Activated CD4-positive, alpha-beta T cell treated with anti-CD3 and anti-CD28 coated beads for 4 hours (primary cell): Measurements from ENCODE around the gene PLIN1.

ENCODE experiments used
- DNase-seq, 2 donors: peaks; one replicate each; pipeline ENCODE4 v3.0.0-alpha.2; 2020

Gene PLIN1

GRCh38 chr15:89671687-89672086, 7.5 kb downstream of the PLIN1 start:
- no peak for DNase-seq

GRCh38 chr15:89670971-89671560, 8.1 kb downstream of the PLIN1 start:
- DNase-seq, result no peak

GRCh38 chr15:89669941-89670340, 9.2 kb downstream of the PLIN1 start:
- no peak for DNase-seq

DNA sequence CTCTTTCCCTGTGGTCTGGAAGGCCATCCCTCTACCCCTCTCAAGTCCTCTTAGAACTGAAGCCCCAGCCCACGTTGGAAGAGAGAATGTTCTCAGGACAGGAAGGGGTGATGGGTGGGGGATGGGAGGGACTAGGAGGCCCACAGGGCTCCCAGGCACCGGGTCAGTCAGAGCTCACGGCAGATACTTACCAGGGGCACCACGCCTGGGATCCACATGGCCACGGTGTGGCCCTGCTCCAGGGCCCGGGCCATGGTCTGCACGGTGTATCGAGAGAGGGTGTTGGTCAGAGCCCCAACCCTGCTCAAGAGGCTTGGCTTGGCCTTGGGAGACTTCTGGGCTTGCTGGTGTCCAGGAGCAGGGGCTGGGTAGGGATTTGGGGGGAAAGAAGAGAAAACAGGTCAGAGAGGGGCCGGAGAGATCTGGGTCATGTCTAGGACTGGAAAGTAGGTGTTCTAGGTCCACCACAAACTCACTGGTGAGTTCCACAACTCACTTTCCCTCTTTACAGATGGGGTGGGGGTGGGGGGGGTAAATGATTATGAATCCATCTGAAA, 9.8 kb downstream of the PLIN1 start:
- no peak for DNase-seq

DNA sequence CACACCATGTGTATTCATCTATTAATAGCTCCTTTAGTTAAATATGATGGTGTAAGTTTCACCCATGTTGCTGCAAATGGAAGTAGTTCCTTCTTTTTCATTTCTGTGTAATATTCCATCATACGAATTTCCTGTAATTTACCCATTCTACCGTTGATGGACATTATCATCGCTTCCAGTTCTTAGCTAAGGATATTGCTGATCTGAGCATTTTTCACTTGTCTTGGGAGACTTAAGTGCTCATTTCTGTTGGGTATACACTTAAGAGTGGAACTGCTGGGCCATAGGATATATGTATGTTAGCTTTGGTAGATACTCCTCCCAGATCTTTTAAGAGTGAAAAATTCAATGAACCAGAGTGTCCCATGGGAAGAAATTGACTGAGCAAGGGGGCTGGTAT, 11.0 kb downstream of the PLIN1 start:
- DNase-seq, result no peak

- DNase-seq, result no peak
Observed at GRCh38 chr15:89667706-89667960, 11.5 kb downstream of the PLIN1 start.

- no peak for DNase-seq
Observed at GRCh38 chr15:89666858-89667705, 12.1 kb downstream of the PLIN1 start.

- no peak for DNase-seq
Observed at GRCh38 chr15:89666184-89666857, 12.8 kb downstream of the PLIN1 start.

DNA sequence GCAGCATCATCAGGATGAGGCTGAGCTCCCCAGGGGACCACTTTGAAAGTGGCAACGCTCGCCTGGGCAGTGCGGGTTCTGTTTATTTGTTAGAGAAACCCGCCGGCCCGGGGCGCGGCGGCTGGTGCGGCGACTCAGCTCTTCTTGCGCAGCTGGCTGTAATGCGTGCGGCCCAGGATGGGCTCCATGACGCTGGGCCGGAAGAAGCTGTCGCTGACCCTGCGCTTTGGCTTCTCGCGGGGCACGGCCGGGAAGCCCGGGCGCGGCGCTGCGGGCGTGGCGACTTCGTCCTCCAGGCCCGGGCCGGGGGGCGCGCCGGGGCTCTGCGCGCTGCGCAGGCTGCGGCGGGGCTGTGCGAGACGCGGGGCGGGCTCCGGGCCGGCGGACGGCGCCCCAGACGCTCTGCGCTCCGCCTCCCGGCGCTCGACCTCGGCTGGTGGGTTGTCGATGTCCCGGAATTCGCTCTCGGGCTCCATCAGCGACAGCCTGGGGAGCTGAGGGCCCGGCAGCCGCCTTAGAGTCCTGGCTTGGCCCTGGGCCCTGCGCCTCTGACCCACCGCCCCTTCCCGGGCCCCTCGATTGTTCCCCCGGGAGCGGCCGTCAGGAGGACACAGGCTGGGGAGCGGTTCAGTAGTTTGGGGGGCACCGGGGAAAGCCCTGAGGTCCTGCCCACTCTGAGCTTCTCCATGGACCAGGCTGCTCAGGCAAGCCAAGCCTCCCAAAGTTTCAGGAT, 13.6 kb downstream of the PLIN1 start:
- DNase-seq, result no peak

DNA sequence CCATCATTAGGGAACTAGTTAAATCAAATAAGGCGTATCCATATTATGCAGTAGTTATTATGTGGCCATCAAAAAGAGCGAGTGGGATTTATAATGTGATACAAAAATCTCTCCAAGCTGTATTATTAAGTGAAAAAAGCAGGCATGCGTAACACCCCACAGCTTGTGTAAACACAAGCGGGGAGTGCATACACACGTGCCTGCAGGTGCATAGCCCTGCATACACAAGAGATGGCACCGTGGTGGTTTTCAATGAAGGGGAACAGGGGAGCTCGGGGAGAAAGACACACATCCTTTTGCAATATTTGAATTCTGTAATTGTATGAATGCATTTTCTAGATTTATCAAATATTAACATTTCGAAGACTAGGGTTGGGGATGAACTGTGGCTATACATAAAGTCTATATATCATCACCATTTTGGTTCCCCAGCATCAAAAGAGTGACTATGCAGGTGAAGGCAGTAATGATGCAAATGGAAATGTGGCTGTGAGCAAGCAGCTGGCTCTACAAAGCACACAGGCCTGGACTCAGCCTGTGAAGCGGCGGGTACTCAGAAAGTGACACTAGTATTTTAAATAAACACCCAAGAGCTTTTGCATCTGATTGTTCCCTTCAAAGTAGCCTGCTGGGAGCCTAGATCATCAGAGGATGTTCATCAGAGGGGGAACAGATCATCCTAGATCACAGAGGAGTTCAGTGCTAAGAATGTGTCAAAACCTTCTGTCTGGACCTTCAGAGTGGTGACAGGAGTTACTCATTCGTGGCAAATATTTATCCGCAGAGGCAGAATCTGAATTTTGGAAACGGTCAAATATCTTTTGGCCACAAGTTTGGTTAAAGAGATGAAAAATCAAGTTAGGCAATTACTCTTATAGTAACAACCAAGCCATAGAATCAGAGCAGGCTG, 14.5 kb downstream of the PLIN1 start:
- DNase-seq, result no peak

GRCh38 chr15:89662893-89663626, 16.1 kb downstream of the PLIN1 start:
- DNase-seq, result no peak

GRCh38 chr15:89660556-89660955, 18.6 kb downstream of the PLIN1 start:
- no peak for DNase-seq

DNA sequence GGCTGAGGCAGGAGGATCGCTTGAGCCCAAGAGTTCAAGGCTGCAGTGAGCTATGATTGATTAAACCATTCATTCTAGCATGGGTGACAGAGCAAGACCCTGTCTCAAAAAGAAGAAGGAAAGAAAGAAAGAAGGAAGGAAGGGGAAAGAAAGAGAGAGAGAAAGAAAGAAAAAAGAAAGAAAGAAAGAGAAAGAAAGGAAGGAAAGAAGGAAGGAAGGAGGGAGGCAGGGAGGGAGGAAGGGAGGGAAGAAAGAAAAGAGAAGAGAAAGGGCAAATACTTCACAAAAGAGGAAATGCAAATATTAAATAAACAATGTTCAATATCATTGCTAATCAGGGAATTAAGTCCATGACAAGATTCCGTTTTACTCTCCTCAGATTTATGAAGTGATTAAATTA, 19.9 kb downstream of the PLIN1 start:
- DNase-seq, result no peak

DNA sequence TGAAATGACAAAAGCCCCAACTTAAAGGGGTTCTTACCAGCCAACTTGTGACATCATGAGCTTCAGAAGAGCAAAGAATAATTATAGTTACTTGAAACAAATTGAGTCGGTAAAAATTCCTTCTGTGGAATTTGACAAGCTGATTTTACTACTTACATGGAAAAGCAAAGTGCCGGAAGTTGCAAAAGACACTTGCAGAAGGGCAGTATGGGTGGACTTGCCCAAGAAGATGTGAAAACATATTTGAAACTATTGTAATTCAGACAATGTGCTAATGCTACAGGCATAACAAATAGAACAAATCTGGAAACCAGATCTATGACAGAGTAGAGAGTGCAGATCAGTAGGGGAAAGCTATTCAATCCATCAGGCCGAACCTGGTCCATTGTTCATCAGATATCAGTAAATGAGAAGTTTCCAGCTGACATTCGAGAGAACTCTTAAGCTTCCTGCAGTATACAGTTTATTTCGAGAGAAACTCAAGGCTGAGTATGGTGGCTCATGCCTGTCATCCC, 21.4 kb downstream of the PLIN1 start:
- no peak for DNase-seq

DNA sequence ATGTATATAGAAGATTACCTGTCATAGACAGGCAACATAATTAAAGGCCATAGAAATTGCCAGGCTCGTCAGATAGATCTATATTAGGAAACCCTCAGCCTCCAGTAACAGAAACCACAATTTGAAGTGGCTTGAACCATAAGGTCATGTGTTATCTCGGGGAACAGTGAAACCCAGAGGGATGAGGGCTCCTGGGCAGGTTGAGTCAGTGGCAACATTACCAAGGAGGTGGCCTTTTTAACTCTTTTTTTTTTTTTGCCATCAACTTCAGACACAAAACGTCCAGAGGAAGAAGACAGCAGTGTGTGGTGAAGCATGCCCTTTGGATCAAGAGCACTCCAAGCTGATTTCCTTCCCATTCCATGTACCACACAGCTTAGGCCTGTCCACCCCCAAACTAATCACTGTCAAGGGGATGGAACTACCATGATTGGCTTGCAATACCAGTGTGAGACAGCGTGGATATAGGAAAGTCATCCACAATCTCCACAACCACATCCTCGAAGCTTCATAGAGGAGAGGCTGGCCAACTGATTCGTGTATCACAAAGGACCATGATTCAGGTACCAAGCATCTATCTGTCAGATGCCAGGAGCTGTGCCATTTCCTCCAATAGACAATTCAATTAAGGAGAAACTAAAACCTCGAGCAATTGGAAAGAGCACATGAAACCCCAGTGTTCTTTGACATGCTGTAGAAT, 22.9 kb downstream of the PLIN1 start:
- DNase-seq, result no peak

GRCh38 chr15:89654847-89655805, 24.0 kb downstream of the PLIN1 start, which contains the start of gene KIF7:
TSS of gene KIF7 (minus strand) at chr15:89655467. CDS start at chr15:89652930, 2,537 bp downstream.
- DNase-seq, result no peak

DNA sequence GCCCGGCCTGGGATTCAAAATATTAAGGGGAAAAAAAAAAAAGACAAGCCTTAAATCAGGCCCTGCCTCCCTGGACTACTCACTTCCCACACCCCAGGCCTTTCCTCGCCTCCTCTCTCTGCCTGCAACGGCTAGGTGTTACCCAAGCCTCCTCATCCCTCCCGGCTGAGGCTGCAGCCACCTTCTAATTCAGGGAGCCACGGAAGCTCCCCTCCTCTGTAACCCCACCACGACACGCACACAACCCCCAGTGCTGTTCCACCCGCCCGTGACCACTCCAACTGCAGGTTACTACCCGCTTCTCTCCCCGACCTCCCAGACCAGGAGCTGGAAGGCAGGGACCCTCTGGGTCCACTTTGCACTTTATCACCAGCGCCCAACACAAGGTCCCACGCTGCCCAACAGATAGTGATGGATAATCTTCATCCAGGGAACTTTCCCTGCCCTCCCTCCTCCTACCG, 24.8 kb downstream of the PLIN1 start:
- no peak for DNase-seq

- no peak for DNase-seq
Observed at GRCh38 chr15:89653578-89653977, 25.6 kb downstream of the PLIN1 start.

DNA sequence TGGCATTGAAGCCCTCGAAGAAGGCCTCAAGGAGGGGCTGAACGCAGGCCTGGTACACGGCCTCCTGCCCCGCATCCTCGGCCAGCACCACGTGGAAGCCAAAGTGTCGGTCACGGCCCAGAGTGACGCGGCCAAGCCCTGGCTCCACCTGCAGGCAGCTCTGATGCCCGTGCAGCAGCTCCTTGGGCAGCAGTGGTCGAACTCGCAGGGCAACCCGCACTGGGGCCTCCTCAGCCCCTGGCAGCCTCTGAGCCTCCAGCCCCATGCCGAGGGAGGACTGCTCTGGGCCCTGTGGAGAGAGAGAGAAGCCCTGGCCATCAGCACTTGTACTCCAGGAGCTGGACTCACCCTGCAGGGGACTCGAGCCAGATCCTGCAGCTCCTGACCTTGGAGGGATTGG, 26.5 kb downstream of the PLIN1 start:
- no peak for DNase-seq
